CD4-positive, alpha-beta T cell treated with Interleukin-1 beta for 1 hour (primary cell): ENCODE results near the gene PIAS3.
"Not testable (repeated sequence)": the region's sequence is repeated elsewhere in the genome, so short reads cannot be mapped to it uniquely, and the experiment has no call there.

ENCODE experiments used
- DNase-seq, 2 donors: peaks; one replicate each; pipeline ENCODE4 v3.0.0-alpha.2; 2020 to 2022

PIAS3 gene

GRCh38 chr1:145871994-145872924 lies 13.4 kb upstream of the PIAS3 start:
- DNase-seq = peak; percentile 14 to 34

GRCh38 chr1:145868232-145868631 lies 9.4 kb upstream of the PIAS3 start:
- no peak for DNase-seq

GRCh38 chr1:145863282-145864018 lies 4.6 kb upstream of the PIAS3 start:
- no peak for DNase-seq

GRCh38 chr1:145859491-145860023 lies 676 bp upstream of the PIAS3 start:
- peak; percentile 75 to 76 for DNase-seq

- DNase-seq = peak in 1 of 2 donors; percentile 63
Measured at GRCh38 chr1:145858238-145858900, 512 bp downstream of the PIAS3 start.

- no peak for DNase-seq
Measured at GRCh38 chr1:145857170-145857569, 1.7 kb downstream of the PIAS3 start.

GRCh38 chr1:145855426-145855948 lies 3.4 kb downstream of the PIAS3 start:
- DNase-seq = no peak

- no peak for DNase-seq
Measured at GRCh38 chr1:145849356-145850160, 9.3 kb downstream of the PIAS3 start.

GRCh38 chr1:145847827-145848226 lies 11.1 kb downstream of the PIAS3 start:
- no peak for DNase-seq

GRCh38 chr1:145846201-145846612 lies 12.7 kb downstream of the PIAS3 start:
- DNase-seq = peak; percentile 28 to 41

- DNase-seq = peak; percentile 75 to 76
Measured at GRCh38 chr1:145845514-145846161, 13.2 kb downstream of the PIAS3 start, which contains the start of gene NUDT17. Gene NUDT17 (plus strand): TSS chr1:145845630. CDS start chr1:145845641, 11 bp downstream.

- DNase-seq = no peak
Measured at GRCh38 chr1:145845144-145845513, 13.8 kb downstream of the PIAS3 start.

GRCh38 chr1:145843031-145843430 lies 15.8 kb downstream of the PIAS3 start:
- DNase-seq = no peak

GRCh38 chr1:145837656-145838055 lies 21.2 kb downstream of the PIAS3 start:
- DNase-seq = no peak

GRCh38 chr1:145830810-145831209 lies 28.1 kb downstream of the PIAS3 start:
- DNase-seq = not testable (repeated sequence)

GRCh38 chr1:145828367-145829026 lies 30.4 kb downstream of the PIAS3 start:
- no peak for DNase-seq

GRCh38 chr1:145827966-145828365 lies 30.9 kb downstream of the PIAS3 start:
- no peak for DNase-seq

- DNase-seq = no peak
Measured at GRCh38 chr1:145826030-145826429, 32.9 kb downstream of the PIAS3 start.

GRCh38 chr1:145824499-145824842 lies 34.4 kb downstream of the PIAS3 start:
- no peak for DNase-seq

GRCh38 chr1:145823565-145824498 lies 35.0 kb downstream of the PIAS3 start, which contains the start of the genes POLR3C and RNF115:
Gene POLR3C (plus strand): TSS chr1:145824200. CDS start chr1:145825777, 1,577 bp downstream.
Gene RNF115 (minus strand): TSS chr1:145824095. CDS start chr1:145823873, 222 bp downstream.
- peak; percentile 89 for DNase-seq
